Type B pancreatic cell (in vitro differentiated cells): ENCODE measurements around the gene BASP1. TPM values are rescaled to one million over a fixed set of nuclear protein-coding genes. Genes with fewer than 3 reads are reported as not detected.

Experiments used
- DNase-seq: peaks from one replicate; pipeline ENCODE4 v3.0.0; 2021; ENCODE audit warnings: mixed read lengths; ENCODE audit not compliant: unreplicated experiment; ENCODE audit errors: extremely low spot score
- H3K27ac Mint-ChIP-seq: 2 replicates; pipeline ENCODE4 v1.8.0; 2021; ENCODE audit warnings: mild to moderate bottlenecking, mixed read lengths
- H3K27me3 Mint-ChIP-seq: 2 replicates; pipeline ENCODE4 v1.8.0; 2021; ENCODE audit warnings: mixed read lengths
- H3K36me3 Mint-ChIP-seq: 2 replicates; pipeline ENCODE4 v1.8.0; 2021; ENCODE audit warnings: mixed read lengths
- H3K4me1 Mint-ChIP-seq: one replicate; pipeline ENCODE4 v1.8.0; 2021; ENCODE audit warnings: mixed read lengths; ENCODE audit not compliant: unreplicated experiment
- H3K4me3 Mint-ChIP-seq: 2 replicates; pipeline ENCODE4 v1.8.0; 2021; ENCODE audit warnings: mild to moderate bottlenecking, mixed read lengths
- H3K9me3 Mint-ChIP-seq: 2 replicates; pipeline ENCODE4 v1.8.0; 2021; ENCODE audit warnings: mixed read lengths
- total RNA-seq: library from RNA; stranded (reverse); gene quantifications from 2 replicates; pipeline ENCODE4 v1.2.1, GENCODE V29; 2021; ENCODE audit warnings: low replicate concordance
- TF ChIP-seq, protein P1 (sequence below): fragments of 200-600 bp; sonication (generic); conservative IDR thresholded peaks from 2 replicates; pipeline ENCODE4 v1.5.0; 2021; ENCODE audit warnings: antibody characterized with exemption, mild to moderate bottlenecking

BASP1 gene
- total RNA-seq, 1 donor from 2014 or later, result 131 TPM

DNA sequence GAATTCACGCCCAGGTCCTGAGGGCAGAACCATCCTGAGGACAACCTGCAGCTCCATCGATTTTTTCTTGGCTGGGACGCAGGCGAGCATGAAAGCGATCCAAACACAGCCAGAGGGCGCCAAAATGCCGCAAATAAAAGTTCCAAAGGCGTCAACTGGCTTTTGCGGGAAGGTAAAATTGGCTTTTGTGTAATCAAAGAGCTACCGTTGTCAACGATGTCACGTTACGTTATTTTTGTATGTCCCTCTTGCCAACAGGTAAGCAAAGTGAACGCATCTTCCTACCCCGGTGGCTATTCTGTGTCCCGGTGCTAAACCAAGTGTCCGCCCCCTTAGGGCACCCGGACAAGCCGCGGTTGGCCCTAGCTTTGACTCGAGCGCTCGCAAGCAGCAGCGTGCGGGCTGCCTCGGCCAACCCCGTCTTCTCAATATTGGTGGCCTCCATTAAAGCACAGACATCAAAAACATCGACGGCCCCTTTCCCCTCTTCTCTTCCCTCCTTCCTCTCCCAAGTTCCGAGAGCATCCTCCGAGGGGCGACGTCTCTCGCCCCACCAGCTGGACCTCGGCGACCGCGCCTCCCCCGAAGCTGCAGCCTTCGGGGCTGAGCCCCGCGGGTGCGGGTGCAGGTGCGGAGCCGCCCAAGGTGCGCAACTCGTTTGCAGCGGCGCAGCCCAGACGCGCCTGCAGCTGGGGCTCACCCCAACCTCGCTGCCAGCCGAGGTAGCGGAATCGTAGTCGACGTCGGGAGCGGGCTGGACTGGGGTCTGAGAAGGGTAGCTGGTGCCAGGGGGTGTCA is 1.1 kb upstream of the BASP1 start:
- H3K4me1 Mint-ChIP-seq, result peaks cover 31% of the 10 kb centered on the region
- peak overlapping the region; percentile 96 for H3K4me3 Mint-ChIP-seq
- H3K36me3 Mint-ChIP-seq, result peaks cover 19% of the 10 kb centered on the region
- H3K27ac Mint-ChIP-seq, result peak overlapping the region; percentile 89
- TF ChIP-seq, protein P1, sequence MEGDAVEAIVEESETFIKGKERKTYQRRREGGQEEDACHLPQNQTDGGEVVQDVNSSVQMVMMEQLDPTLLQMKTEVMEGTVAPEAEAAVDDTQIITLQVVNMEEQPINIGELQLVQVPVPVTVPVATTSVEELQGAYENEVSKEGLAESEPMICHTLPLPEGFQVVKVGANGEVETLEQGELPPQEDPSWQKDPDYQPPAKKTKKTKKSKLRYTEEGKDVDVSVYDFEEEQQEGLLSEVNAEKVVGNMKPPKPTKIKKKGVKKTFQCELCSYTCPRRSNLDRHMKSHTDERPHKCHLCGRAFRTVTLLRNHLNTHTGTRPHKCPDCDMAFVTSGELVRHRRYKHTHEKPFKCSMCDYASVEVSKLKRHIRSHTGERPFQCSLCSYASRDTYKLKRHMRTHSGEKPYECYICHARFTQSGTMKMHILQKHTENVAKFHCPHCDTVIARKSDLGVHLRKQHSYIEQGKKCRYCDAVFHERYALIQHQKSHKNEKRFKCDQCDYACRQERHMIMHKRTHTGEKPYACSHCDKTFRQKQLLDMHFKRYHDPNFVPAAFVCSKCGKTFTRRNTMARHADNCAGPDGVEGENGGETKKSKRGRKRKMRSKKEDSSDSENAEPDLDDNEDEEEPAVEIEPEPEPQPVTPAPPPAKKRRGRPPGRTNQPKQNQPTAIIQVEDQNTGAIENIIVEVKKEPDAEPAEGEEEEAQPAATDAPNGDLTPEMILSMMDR, result peak; percentile 89
- no peaks in the 10 kb centered on the region for H3K9me3 Mint-ChIP-seq
- peak; percentile 86 for DNase-seq
- H3K27me3 Mint-ChIP-seq, result no peaks in the 10 kb centered on the region

DNA sequence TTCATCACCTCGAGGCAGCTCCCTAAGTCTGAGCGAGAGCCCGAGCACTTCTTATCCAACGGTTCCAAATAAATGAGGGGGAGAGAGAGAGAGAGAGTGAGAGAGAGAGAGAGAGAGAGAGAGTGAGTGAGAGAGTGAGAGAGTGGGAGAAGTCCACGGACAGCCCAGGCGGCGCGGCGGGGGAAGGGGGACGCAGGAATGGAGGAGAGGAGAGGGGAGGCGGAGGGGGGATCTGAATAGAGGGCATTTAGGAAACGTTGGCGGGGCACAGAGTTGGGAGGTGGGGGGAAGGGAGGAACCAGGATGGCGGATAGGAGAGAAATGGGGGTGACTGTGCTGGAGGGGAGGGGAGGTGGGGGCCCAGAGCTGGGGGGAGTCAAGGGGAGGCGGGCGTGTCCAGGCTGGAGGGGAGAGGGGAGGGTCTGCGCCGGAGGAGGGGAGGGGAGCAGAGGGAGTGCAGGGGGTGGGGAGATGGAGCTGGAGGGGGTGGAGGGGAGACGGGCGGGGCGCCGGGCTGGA is 398 bp upstream of the BASP1 start:
- Mint-ChIP-seq H3K9me3 (no peaks in the 10 kb centered on the region), H3K4me1 (peaks cover 31% of the 10 kb centered on the region), H3K27me3 (no peaks in the 10 kb centered on the region), H3K4me3 (peak overlapping the region; percentile 96), H3K27ac (peak overlapping the region; percentile 89), H3K36me3 (peaks cover 19% of the 10 kb centered on the region)
- TF ChIP-seq, protein P1, result no peak
- peak; percentile 79 for DNase-seq

GRCh38 chr5:17218353-17219005 is 1.0 kb downstream of the BASP1 start:
- H3K4me3 Mint-ChIP-seq, result peak overlapping the region; percentile 98
- peaks cover 44% of the 10 kb centered on the region for H3K4me1 Mint-ChIP-seq
- TF ChIP-seq, protein P1, result no peak
- no peaks in the 10 kb centered on the region for H3K9me3 Mint-ChIP-seq
- no peaks in the 10 kb centered on the region for H3K27me3 Mint-ChIP-seq
- peak overlapping the region; percentile 98 for H3K27ac Mint-ChIP-seq
- H3K36me3 Mint-ChIP-seq, result peaks cover 28% of the 10 kb centered on the region
- DNase-seq, result peak; percentile 72

GRCh38 chr5:17219006-17219422 is 1.6 kb downstream of the BASP1 start:
- peak; percentile 79 for DNase-seq
- H3K27me3 Mint-ChIP-seq, result no peaks in the 10 kb centered on the region
- peak overlapping the region; percentile 98 for H3K4me3 Mint-ChIP-seq
- peaks cover 33% of the 10 kb centered on the region for H3K36me3 Mint-ChIP-seq
- H3K27ac Mint-ChIP-seq, result peak overlapping the region; percentile 98
- TF ChIP-seq, protein P1, result no peak
- no peaks in the 10 kb centered on the region for H3K9me3 Mint-ChIP-seq
- H3K4me1 Mint-ChIP-seq, result peaks cover 50% of the 10 kb centered on the region

DNA sequence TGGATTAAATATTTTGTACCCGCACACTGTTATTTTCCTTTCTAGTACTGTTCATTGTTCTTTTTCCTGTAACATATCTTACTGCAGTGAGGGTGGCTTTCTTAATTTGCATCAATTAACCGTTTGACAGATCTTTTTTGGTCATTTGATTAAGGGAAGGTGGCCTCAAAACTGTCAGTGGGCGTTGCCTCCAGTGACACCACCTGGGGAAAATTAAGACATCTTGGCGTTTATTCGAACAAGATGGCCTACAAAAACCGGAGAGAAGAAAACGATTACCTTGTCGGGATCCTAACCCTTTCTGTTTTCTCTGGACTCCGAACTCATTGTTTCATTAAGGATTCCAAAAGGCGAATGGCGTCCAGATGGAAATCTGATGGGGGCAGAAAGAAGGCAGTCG is 2.0 kb downstream of the BASP1 start:
- Mint-ChIP-seq H3K4me1 (peaks cover 54% of the 10 kb centered on the region), H3K27ac (peak overlapping the region; percentile 98), H3K27me3 (no peaks in the 10 kb centered on the region), H3K36me3 (peaks cover 37% of the 10 kb centered on the region), H3K9me3 (no peaks in the 10 kb centered on the region), H3K4me3 (peak overlapping the region; percentile 98)
- DNase-seq, result no peak
- TF ChIP-seq, protein P1, result no peak
